Stimulated activated CD4-positive, alpha-beta T cell treated with anti-CD3 and anti-CD28 coated beads, TNF-alpha, amount 100 ng/mL, for 1 hour (primary cell): ENCODE measurements around the gene TGM5.

ENCODE experiments used
- DNase-seq, 3 donors: peaks; one replicate each; pipeline ENCODE4 v3.0.0-alpha.2; 2020; ENCODE audit warnings: low read depth in 3 of 3, low spot score in 1 of 3

TGM5 gene

GRCh38 chr15:43219929-43220928 lies 46.5 kb downstream of the TGM5 start:
- no peak for DNase-seq

GRCh38 chr15:43218908-43219706 lies 47.6 kb downstream of the TGM5 start:
- DNase-seq: no peak

GRCh38 chr15:43215961-43216360 lies 50.8 kb downstream of the TGM5 start:
- DNase-seq: no peak

GRCh38 chr15:43214592-43215295 lies 52.0 kb downstream of the TGM5 start:
- DNase-seq: no peak

- no peak for DNase-seq
Observed at GRCh38 chr15:43214169-43214568, 52.6 kb downstream of the TGM5 start.

GRCh38 chr15:43213466-43213865 lies 53.3 kb downstream of the TGM5 start:
- DNase-seq: no peak

GRCh38 chr15:43212951-43213350 lies 53.8 kb downstream of the TGM5 start:
- no peak for DNase-seq

GRCh38 chr15:43212299-43212698 lies 54.4 kb downstream of the TGM5 start:
- no peak for DNase-seq

GRCh38 chr15:43211224-43211735 lies 55.4 kb downstream of the TGM5 start:
- DNase-seq: no peak

GRCh38 chr15:43210807-43211206 lies 55.9 kb downstream of the TGM5 start:
- no peak for DNase-seq

- DNase-seq: no peak
Observed at GRCh38 chr15:43210172-43210745, 56.5 kb downstream of the TGM5 start.

GRCh38 chr15:43209059-43209824 lies 57.5 kb downstream of the TGM5 start:
- DNase-seq: no peak

- no peak for DNase-seq
Observed at GRCh38 chr15:43208052-43209002, 58.4 kb downstream of the TGM5 start.

GRCh38 chr15:43207024-43207423 lies 59.7 kb downstream of the TGM5 start:
- no peak for DNase-seq

- no peak for DNase-seq
Observed at GRCh38 chr15:43206054-43206453, 60.7 kb downstream of the TGM5 start.

- peak in 1 of 3 donors; percentile 23 for DNase-seq
Observed at GRCh38 chr15:43204016-43204901, 62.5 kb downstream of the TGM5 start.

GRCh38 chr15:43199945-43200488 lies 66.7 kb downstream of the TGM5 start:
- no peak for DNase-seq

GRCh38 chr15:43198992-43199391 lies 67.7 kb downstream of the TGM5 start:
- DNase-seq: no peak
